GM19468 (cell line): ENCODE measurements around the gene PPP3CA.
"Not testable (repeated sequence)": the region's sequence is repeated elsewhere in the genome, so short reads cannot be mapped to it uniquely, and the experiment has no call there.

Source experiments
- ATAC-seq: cut with Tn5 transposase; IDR thresholded peaks from one replicate; pipeline ENCODE4 v1.9.1; 2021; ENCODE audit warnings: mild to moderate bottlenecking, moderate library complexity, moderate number of reproducible peaks; ENCODE audit not compliant: unreplicated experiment; ENCODE audit errors: extremely low read depth

Gene PPP3CA

GRCh38 chr4:101187841-101188240, 159.5 kb downstream of the PPP3CA start:
- ATAC-seq: no peak

GRCh38 chr4:101186567-101187184, 160.7 kb downstream of the PPP3CA start:
- no peak for ATAC-seq

- no peak for ATAC-seq
Measured at GRCh38 chr4:101184668-101185067, 162.7 kb downstream of the PPP3CA start.

- ATAC-seq: no peak
Measured at GRCh38 chr4:101183666-101184373, 163.5 kb downstream of the PPP3CA start.

GRCh38 chr4:101183221-101183620, 164.1 kb downstream of the PPP3CA start:
- ATAC-seq: no peak

GRCh38 chr4:101182688-101183087, 164.6 kb downstream of the PPP3CA start:
- ATAC-seq: not testable (repeated sequence)

- ATAC-seq: no peak
Measured at GRCh38 chr4:101178731-101179130, 168.6 kb downstream of the PPP3CA start.

GRCh38 chr4:101177154-101177553, 170.2 kb downstream of the PPP3CA start:
- no peak for ATAC-seq

GRCh38 chr4:101175896-101176676, 171.2 kb downstream of the PPP3CA start:
- ATAC-seq: no peak

- ATAC-seq: no peak
Measured at GRCh38 chr4:101174679-101175345, 172.5 kb downstream of the PPP3CA start.

GRCh38 chr4:101172369-101172768, 175.0 kb downstream of the PPP3CA start:
- ATAC-seq: no peak

- no peak for ATAC-seq
Measured at GRCh38 chr4:101171747-101172146, 175.6 kb downstream of the PPP3CA start.

- ATAC-seq: peak; percentile 96
Measured at GRCh38 chr4:101169044-101170014, 178.0 kb downstream of the PPP3CA start.

GRCh38 chr4:101163936-101164335, 183.4 kb downstream of the PPP3CA start:
- no peak for ATAC-seq

GRCh38 chr4:101162990-101163380, 184.3 kb downstream of the PPP3CA start:
- no peak for ATAC-seq

- ATAC-seq: no peak
Measured at GRCh38 chr4:101160792-101161592, 186.3 kb downstream of the PPP3CA start.

- ATAC-seq: no peak
Measured at GRCh38 chr4:101158507-101158906, 188.8 kb downstream of the PPP3CA start.

- ATAC-seq: no peak
Measured at GRCh38 chr4:101158134-101158482, 189.2 kb downstream of the PPP3CA start.
